PC-9 (cell line): ENCODE measurements around the gene PRCC. TPM values are rescaled to one million over a fixed set of nuclear protein-coding genes. Genes with fewer than 3 reads are reported as not detected.
A peak's percentile ranks its signal among the peaks of the same experiment; 100 is the strongest.

ENCODE experiments used
- BruUV-seq: library from RNA; stranded (reverse); fragments of 400-500 nt; replicated peaks from 2 replicates; lab custom pipeline; 2021; lab: Mats Ljungman, UMichigan
- CTCF ChIA-PET: fragments of 300-600 bp; sonication (Branson Sonifier 250); formaldehyde crosslinking; loops from one replicate; lab custom pipeline; 2022; ENCODE audit warnings: antibody characterized with exemption; lab: Charles Lee
- POLR2A ChIA-PET: fragments of 300-600 bp; sonication (Branson Sonifier 250); formaldehyde crosslinking; loops from one replicate; lab custom pipeline; 2022; ENCODE audit warnings: antibody characterized with exemption; ENCODE audit not compliant: unreplicated experiment; lab: Charles Lee
- DNase-seq, 2 experiments: peaks; one replicate each; pipeline versions ENCODE4 v3.0.0 to v3.0.0-alpha.2; 2015 to 2022; ENCODE audit warnings: mixed read lengths in 1 of 2
- H2AFZ ChIP-seq: fragments of 200-600 bp; sonication (generic); 2 replicates; pipeline ENCODE4 v1.8.1; 2017; ENCODE audit warnings: antibody characterized with exemption
- H3F3A ChIP-seq: fragments of 200-600 bp; sonication (generic); 2 replicates; pipeline ENCODE4 v1.8.1; 2017; ENCODE audit warnings: antibody characterized with exemption, mild to moderate bottlenecking, low read depth; ENCODE audit not compliant: insufficient read depth
- H3K27ac ChIP-seq: fragments of 200-600 bp; sonication (generic); 2 replicates; pipeline ENCODE4 v1.6.1; 2016; ENCODE audit warnings: mixed run types
- H3K27me3 ChIP-seq: fragments of 200-600 bp; sonication (generic); 2 replicates; pipeline ENCODE4 v1.6.1; 2016; ENCODE audit warnings: low read depth, mixed run types; ENCODE audit not compliant: insufficient read depth
- H3K36me3 ChIP-seq: fragments of 200-600 bp; sonication (generic); 2 replicates; pipeline ENCODE4 v1.6.1; 2016; ENCODE audit warnings: low read depth, mixed run types
- H3K4me1 ChIP-seq: fragments of 200-600 bp; sonication (generic); replicated peaks from 2 replicates; pipeline ENCODE4 v1.6.1; 2016; ENCODE audit warnings: mixed run types; ENCODE audit not compliant: insufficient read depth
- H3K4me2 ChIP-seq: fragments of 200-600 bp; sonication (generic); 2 replicates; pipeline ENCODE4 v1.6.1; 2017; ENCODE audit warnings: mixed run types
- H3K4me3 ChIP-seq: fragments of 200-600 bp; sonication (generic); 2 replicates; pipeline ENCODE4 v1.6.1; 2016; ENCODE audit warnings: mixed run types
- H3K79me2 ChIP-seq: fragments of 200-600 bp; sonication (generic); 2 replicates; pipeline ENCODE4 v1.6.1; 2017; ENCODE audit warnings: low read depth, mixed run types
- H3K9me2 ChIP-seq: fragments of 200-600 bp; sonication (generic); 2 replicates; pipeline ENCODE4 v1.8.1; 2017; ENCODE audit warnings: mild to moderate bottlenecking; ENCODE audit not compliant: insufficient read depth
- H3K9me3 ChIP-seq: fragments of 200-600 bp; sonication (generic); 2 replicates; pipeline ENCODE4 v1.8.1; 2016; ENCODE audit warnings: low read depth; ENCODE audit not compliant: insufficient read depth
- H4K20me1 ChIP-seq: fragments of 200-600 bp; sonication (generic); 2 replicates; pipeline ENCODE4 v1.8.1; 2017; ENCODE audit not compliant: insufficient read depth
- CTCF ChIP-seq: fragments of 200-600 bp; sonication (generic); conservative IDR thresholded peaks from 2 replicates; pipeline ENCODE4 v1.6.1; 2017; ENCODE audit warnings: mixed run types, antibody characterized with exemption, mild to moderate bottlenecking, moderate library complexity
- EZH2 ChIP-seq: fragments of 200-600 bp; sonication (generic); IDR thresholded peaks from 2 replicates; pipeline ENCODE4 v1.8.0; 2017; ENCODE audit warnings: antibody characterized with exemption, low read depth
- intact Hi-C: fragments of 100-400 bp; cut with micrococcal nuclease; formaldehyde crosslinking; loops from one replicate; pipeline ENCODE4 v1.10.0; 2022; ENCODE audit not compliant: unreplicated experiment
- total RNA-seq: library from RNA; stranded (reverse); gene quantifications from 2 replicates; pipeline ENCODE4 v1.2.3, GENCODE V29; 2021

The PRCC gene
- total RNA-seq, 1 experiment from 2014 or later: 56.6 TPM

- H3K27me3 ChIP-seq: no peaks in the 10 kb centered on the region
- H3K36me3 ChIP-seq: peaks cover 13% of the 10 kb centered on the region
- POLR2A ChIA-PET: interaction anchor here (0.6 to 1.1 kb wide), 3 partner anchors 27 to 46 kb away, joined by 4 to 11 read pairs (median 6); partner anchors contain the start of gene PRCC
- H3K79me2 ChIP-seq: peaks cover 43% of the 10 kb centered on the region
- H3K4me1 ChIP-seq: peaks cover 10% of the 10 kb centered on the region
- peak overlapping the region; percentile 80 for H2AFZ ChIP-seq
- H3K9me3 ChIP-seq: no peaks in the 10 kb centered on the region
- 0 out of 2 replicates have a peak overlapping the region, but pooled peaks have one; percentile 14 for H3K27ac ChIP-seq
- CTCF ChIA-PET: interaction anchor here (0.5 to 1.1 kb wide), 2 partner anchors 12 to 119 kb away, joined by 7 to 11 read pairs; partner anchors contain the start of genes INSRR, ISG20L2 and METTL25B
- intact Hi-C loops: no loop called here
- H4K20me1 ChIP-seq: peaks cover 6% of the 10 kb centered on the region
- peaks cover 57% of the 10 kb centered on the region for H3F3A ChIP-seq
- H3K4me3 ChIP-seq: peak overlapping the region; percentile 79
- no peaks in the 10 kb centered on the region for H3K9me2 ChIP-seq
- no TSS peak for BruUV-seq
- peak overlapping the region; percentile 83 for H3K4me2 ChIP-seq
- TF ChIP-seq EZH2: no peak
- TF ChIP-seq CTCF: no peak
- no peak for DNase-seq
These were observed 27.0 kb upstream of the PRCC start for GRCh38 chr1:156740237-156740740.

GRCh38 chr1:156740741-156741480 lies 26.4 kb upstream of the PRCC start, which contains the start of gene MRPL24:
Gene MRPL24, minus strand, starts transcription at chr1:156741088. Its CDS starts 2,384 bp downstream, at chr1:156738704.
- Histone ChIP-seq H2AFZ (peak within 1 kb of the TSS; percentile 80), H3K9me3 (no peaks in the 10 kb centered on the region), H3K27ac (peak within 1 kb of the TSS; percentile 60), H3F3A (peaks cover 63% of the 10 kb centered on the region), H3K4me3 (peak within 1 kb of the TSS; percentile 79), H3K79me2 (peaks cover 49% of the 10 kb centered on the region), H3K36me3 (peaks cover 18% of the 10 kb centered on the region), H4K20me1 (peaks cover 13% of the 10 kb centered on the region), H3K4me2 (peak within 1 kb of the TSS; percentile 83), H3K9me2 (no peaks in the 10 kb centered on the region), H3K27me3 (no peaks in the 10 kb centered on the region), H3K4me1 (peaks cover 17% of the 10 kb centered on the region)
- DNase-seq: peak; percentile 97 to 99
- intact Hi-C loops: loop anchor here (1.0 kb wide), 2 partner anchors 10 to 26 kb away; partner anchors contain the start of genes HDGF and PRCC
- no TSS peak for BruUV-seq
- POLR2A ChIA-PET: interaction anchor here (0.6 to 1.1 kb wide), 7 partner anchors 11 to 154 kb away, joined by 3 to 11 read pairs (median 4); partner anchors contain the start of genes HDGF, ISG20L2, METTL25B and PRCC
- CTCF ChIA-PET: interaction anchor here (0.6 to 1.1 kb wide), 3 partner anchors 13 to 657 kb away, joined by 3 to 7 read pairs (median 4); partner anchors contain the start of genes ISG20L2 and METTL25B
- TF ChIP-seq CTCF (no peak), EZH2 (no peak)

- peak overlapping the region; percentile 60 for H3K27ac ChIP-seq
- H3K27me3 ChIP-seq: no peaks in the 10 kb centered on the region
- H2AFZ ChIP-seq: 0 out of 2 replicates have a peak overlapping the region, but pooled peaks have one; percentile 20
- H3K4me1 ChIP-seq: peaks cover 23% of the 10 kb centered on the region
- no peaks in the 10 kb centered on the region for H3K9me3 ChIP-seq
- H3K9me2 ChIP-seq: no peaks in the 10 kb centered on the region
- H3K4me3 ChIP-seq: peak overlapping the region; percentile 16; the same call in 1 of the 2 replicates
- H3F3A ChIP-seq: peaks cover 63% of the 10 kb centered on the region
- no peak for DNase-seq
- no TSS peak for BruUV-seq
- peaks cover 23% of the 10 kb centered on the region for H3K36me3 ChIP-seq
- H4K20me1 ChIP-seq: peaks cover 16% of the 10 kb centered on the region
- ChIA-PET POLR2A (interaction anchor here (0.6 to 1.1 kb wide), 6 partner anchors 10 to 153 kb away, joined by 3 to 11 read pairs (median 4); partner anchors contain the start of genes HDGF, ISG20L2, METTL25B and PRCC), CTCF (interaction anchor here (0.6 to 1.1 kb wide), 3 partner anchors 13 to 658 kb away, joined by 3 to 7 read pairs (median 4); partner anchors contain the start of genes ISG20L2 and METTL25B)
- peak overlapping the region; percentile 67 for H3K4me2 ChIP-seq
- TF ChIP-seq CTCF (no peak), EZH2 (no peak)
- H3K79me2 ChIP-seq: peaks cover 55% of the 10 kb centered on the region
- intact Hi-C loops: loop anchor here (1.0 kb wide), 2 partner anchors 10 to 26 kb away; partner anchors contain the start of genes HDGF and PRCC
These were observed 25.8 kb upstream of the PRCC start for GRCh38 chr1:156741481-156741983.
